Measurements from ENCODE around the gene GTF2IRD2. TPM values are rescaled to one million over a fixed set of nuclear protein-coding genes. Genes with fewer than 3 reads are reported as not detected.
"Not testable (repeated sequence)": the region's sequence is repeated elsewhere in the genome, so short reads cannot be mapped to it uniquely, and the experiment has no call there.

Gene GTF2IRD2
- total RNA-seq, 1 donor: 17.0 TPM

DNA sequence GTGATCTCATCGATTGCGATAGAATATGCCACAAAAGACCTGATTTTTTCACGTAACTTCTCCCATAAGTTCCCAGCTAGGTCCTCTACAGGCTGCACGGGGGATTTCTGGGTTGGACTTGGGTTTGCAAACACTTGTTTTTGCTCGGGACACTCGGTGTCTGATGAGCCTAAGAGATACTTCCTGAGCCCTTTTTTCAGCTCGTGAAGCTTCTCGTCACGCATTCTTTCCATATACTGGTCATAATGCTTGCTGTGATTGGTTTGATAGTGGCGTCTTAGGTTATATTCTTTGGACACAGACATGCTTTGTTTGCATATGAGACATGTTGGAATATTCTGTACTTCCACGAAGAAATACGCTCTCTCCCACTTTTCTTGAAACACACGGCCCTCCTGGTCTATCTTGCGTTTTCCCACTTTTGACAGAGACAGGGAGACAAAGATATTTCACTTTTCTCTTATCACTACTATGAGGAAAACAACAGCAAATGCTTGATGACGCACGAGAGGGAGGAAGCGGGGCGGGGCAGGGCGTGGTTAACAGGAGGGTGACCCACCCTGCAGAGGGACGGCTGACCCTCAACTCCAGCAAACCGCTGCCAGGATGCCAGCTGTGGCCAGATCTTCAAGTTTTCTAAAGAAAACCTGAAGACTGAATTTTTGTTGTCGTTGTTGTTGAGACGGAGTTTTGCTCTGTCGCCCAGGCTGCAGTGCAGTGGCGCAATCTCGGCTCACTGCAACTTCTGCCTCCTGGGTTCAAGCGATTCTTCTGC, 53.4 kb downstream of the GTF2IRD2 start:
- H3K4me2 ChIP-seq (ENCODE audit: insufficient read depth, low read length); H3K79me2 ChIP-seq (ENCODE audit: insufficient read depth, low read length); H3K36me3 ChIP-seq (ENCODE audit: insufficient read depth, low read length); H2AFZ ChIP-seq (ENCODE audit: low read length); H3K9me3 ChIP-seq (ENCODE audit: low read depth, low read length); H3K4me1 ChIP-seq (ENCODE audit: insufficient read depth, low read length); H3K4me3 ChIP-seq (ENCODE audit: insufficient read depth, low read length); DNase-seq (ENCODE audit: insufficient read length, low spot score, missing footprints); H4K20me1 ChIP-seq (ENCODE audit: insufficient read depth, low read length); H3K27me3 ChIP-seq (ENCODE audit: insufficient read depth, low read length); H3K27ac ChIP-seq (ENCODE audit: low read depth, low read length): not testable (repeated sequence)

- H4K20me1 ChIP-seq (ENCODE audit: insufficient read depth, low read length); H3K27ac ChIP-seq (ENCODE audit: low read depth, low read length); H3K4me3 ChIP-seq (ENCODE audit: insufficient read depth, low read length); H3K4me2 ChIP-seq (ENCODE audit: insufficient read depth, low read length); H3K79me2 ChIP-seq (ENCODE audit: insufficient read depth, low read length); H3K36me3 ChIP-seq (ENCODE audit: insufficient read depth, low read length); H3K9me3 ChIP-seq (ENCODE audit: low read depth, low read length); H2AFZ ChIP-seq (ENCODE audit: low read length); H3K27me3 ChIP-seq (ENCODE audit: insufficient read depth, low read length); DNase-seq (ENCODE audit: insufficient read length, low spot score, missing footprints); H3K4me1 ChIP-seq (ENCODE audit: insufficient read depth, low read length): not testable (repeated sequence)
These were observed 62.1 kb downstream of the GTF2IRD2 start for GRCh38 chr7:74789200-74789736.

DNA sequence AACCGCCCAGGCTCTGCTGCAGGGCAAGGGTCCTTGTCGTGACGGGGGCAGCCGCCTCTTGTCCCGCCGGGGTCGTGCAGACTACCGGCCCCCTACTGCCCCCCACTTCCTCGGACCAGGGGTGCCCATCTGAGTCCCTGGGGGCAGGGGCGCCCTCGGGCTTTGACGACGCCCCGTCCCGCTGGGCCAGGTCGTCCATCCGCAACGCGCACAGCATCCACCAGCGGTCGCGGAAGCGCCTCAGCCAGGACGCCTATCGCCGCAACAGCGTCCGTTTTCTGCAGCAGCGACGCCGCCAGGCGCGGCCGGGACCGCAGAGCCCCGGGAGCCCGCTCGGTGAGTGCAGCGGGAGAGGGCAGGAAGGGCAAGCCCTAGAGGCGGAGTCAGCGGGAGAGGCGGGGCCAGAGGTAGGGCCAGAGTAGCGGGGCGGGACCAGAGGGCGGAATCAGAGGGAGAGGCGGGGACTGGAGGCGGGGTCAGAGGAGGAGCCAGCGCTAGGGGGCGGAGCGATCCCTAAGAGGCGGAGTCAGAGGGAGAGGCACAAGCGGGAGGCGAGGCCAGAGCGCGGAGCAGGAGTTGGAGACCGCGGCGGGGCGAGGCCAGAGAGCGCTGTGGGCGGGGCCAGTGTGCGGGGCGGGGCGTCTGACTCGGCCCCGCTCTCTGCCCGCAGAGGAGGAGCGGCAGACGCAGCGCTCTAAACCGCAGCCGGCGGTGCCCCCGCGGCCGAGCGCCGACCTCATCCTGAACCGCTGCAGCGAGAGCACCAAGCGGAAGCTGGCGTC, 62.8 kb downstream of the GTF2IRD2 start:
- H3K9me3 ChIP-seq (ENCODE audit: low read depth, low read length); H3K27ac ChIP-seq (ENCODE audit: low read depth, low read length); H3K27me3 ChIP-seq (ENCODE audit: insufficient read depth, low read length); H3K4me1 ChIP-seq (ENCODE audit: insufficient read depth, low read length); DNase-seq (ENCODE audit: insufficient read length, low spot score, missing footprints); H3K36me3 ChIP-seq (ENCODE audit: insufficient read depth, low read length); H3K4me2 ChIP-seq (ENCODE audit: insufficient read depth, low read length); H2AFZ ChIP-seq (ENCODE audit: low read length); H4K20me1 ChIP-seq (ENCODE audit: insufficient read depth, low read length); H3K79me2 ChIP-seq (ENCODE audit: insufficient read depth, low read length): not testable (repeated sequence)
- peak overlapping the region; percentile 40 for H3K4me3 ChIP-seq (ENCODE audit: insufficient read depth, low read length)

GRCh38 chr7:74783595-74783994, 67.8 kb downstream of the GTF2IRD2 start:
- H3K36me3 ChIP-seq (ENCODE audit: insufficient read depth, low read length); H4K20me1 ChIP-seq (ENCODE audit: insufficient read depth, low read length); H3K9me3 ChIP-seq (ENCODE audit: low read depth, low read length); H3K27me3 ChIP-seq (ENCODE audit: insufficient read depth, low read length); H3K27ac ChIP-seq (ENCODE audit: low read depth, low read length); H2AFZ ChIP-seq (ENCODE audit: low read length); DNase-seq (ENCODE audit: insufficient read length, low spot score, missing footprints); H3K79me2 ChIP-seq (ENCODE audit: insufficient read depth, low read length); H3K4me1 ChIP-seq (ENCODE audit: insufficient read depth, low read length); H3K4me2 ChIP-seq (ENCODE audit: insufficient read depth, low read length); H3K4me3 ChIP-seq (ENCODE audit: insufficient read depth, low read length): not testable (repeated sequence)

GRCh38 chr7:74781746-74782145, 69.7 kb downstream of the GTF2IRD2 start:
- not testable (repeated sequence) for H3K9me3 ChIP-seq (ENCODE audit: low read depth, low read length); DNase-seq (ENCODE audit: insufficient read length, low spot score, missing footprints); H3K79me2 ChIP-seq (ENCODE audit: insufficient read depth, low read length); H2AFZ ChIP-seq (ENCODE audit: low read length); H3K4me2 ChIP-seq (ENCODE audit: insufficient read depth, low read length); H4K20me1 ChIP-seq (ENCODE audit: insufficient read depth, low read length); H3K27ac ChIP-seq (ENCODE audit: low read depth, low read length); H3K4me3 ChIP-seq (ENCODE audit: insufficient read depth, low read length); H3K4me1 ChIP-seq (ENCODE audit: insufficient read depth, low read length); H3K27me3 ChIP-seq (ENCODE audit: insufficient read depth, low read length); H3K36me3 ChIP-seq (ENCODE audit: insufficient read depth, low read length)

DNA sequence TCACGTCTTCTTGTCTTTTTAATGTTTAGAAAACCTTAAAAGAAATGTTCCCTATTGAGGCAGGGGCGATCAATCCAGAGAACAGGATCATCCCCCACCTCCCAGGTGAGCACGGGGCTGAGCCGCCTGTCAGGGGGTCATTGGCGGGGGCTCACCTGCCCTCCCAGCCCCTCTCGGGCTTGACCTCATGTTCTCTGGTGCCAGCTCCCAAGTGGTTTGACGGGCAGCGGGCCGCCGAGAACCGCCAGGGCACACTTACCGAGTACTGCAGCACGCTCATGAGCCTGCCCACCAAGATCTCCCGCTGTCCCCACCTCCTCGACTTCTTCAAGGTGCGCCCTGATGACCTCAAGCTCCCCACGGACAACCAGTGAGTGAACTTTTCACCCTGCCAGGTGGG, 72.4 kb downstream of the GTF2IRD2 start:
- not testable (repeated sequence) for DNase-seq (ENCODE audit: insufficient read length, low spot score, missing footprints); H3K27ac ChIP-seq (ENCODE audit: low read depth, low read length); H3K9me3 ChIP-seq (ENCODE audit: low read depth, low read length); H3K4me3 ChIP-seq (ENCODE audit: insufficient read depth, low read length); H3K4me2 ChIP-seq (ENCODE audit: insufficient read depth, low read length); H4K20me1 ChIP-seq (ENCODE audit: insufficient read depth, low read length); H2AFZ ChIP-seq (ENCODE audit: low read length); H3K79me2 ChIP-seq (ENCODE audit: insufficient read depth, low read length); H3K4me1 ChIP-seq (ENCODE audit: insufficient read depth, low read length); H3K36me3 ChIP-seq (ENCODE audit: insufficient read depth, low read length); H3K27me3 ChIP-seq (ENCODE audit: insufficient read depth, low read length)

DNA sequence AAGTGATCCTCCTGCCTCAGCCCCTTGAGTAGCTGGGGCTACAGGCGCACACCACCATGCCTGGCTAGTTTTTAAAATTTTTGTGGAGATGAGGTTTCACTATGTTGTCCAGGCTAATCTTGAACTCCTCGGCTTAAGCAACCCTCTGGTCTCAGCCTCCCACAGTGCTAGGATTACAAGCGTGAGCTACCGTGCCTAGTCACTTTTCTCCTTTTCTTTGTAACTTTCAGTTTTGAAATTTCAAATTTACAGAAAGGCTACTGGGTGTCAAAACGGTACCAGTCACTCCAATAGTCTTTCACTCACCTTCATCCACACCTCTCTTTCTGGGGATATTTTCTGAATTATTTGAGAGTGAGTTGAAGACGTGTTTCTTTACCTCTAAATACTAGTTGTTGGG, 76.3 kb downstream of the GTF2IRD2 start:
- not testable (repeated sequence) for H3K36me3 ChIP-seq (ENCODE audit: insufficient read depth, low read length); H3K79me2 ChIP-seq (ENCODE audit: insufficient read depth, low read length); H3K27me3 ChIP-seq (ENCODE audit: insufficient read depth, low read length); H2AFZ ChIP-seq (ENCODE audit: low read length); H4K20me1 ChIP-seq (ENCODE audit: insufficient read depth, low read length); DNase-seq (ENCODE audit: insufficient read length, low spot score, missing footprints); H3K4me3 ChIP-seq (ENCODE audit: insufficient read depth, low read length); H3K4me2 ChIP-seq (ENCODE audit: insufficient read depth, low read length); H3K27ac ChIP-seq (ENCODE audit: low read depth, low read length); H3K4me1 ChIP-seq (ENCODE audit: insufficient read depth, low read length); H3K9me3 ChIP-seq (ENCODE audit: low read depth, low read length)

DNA sequence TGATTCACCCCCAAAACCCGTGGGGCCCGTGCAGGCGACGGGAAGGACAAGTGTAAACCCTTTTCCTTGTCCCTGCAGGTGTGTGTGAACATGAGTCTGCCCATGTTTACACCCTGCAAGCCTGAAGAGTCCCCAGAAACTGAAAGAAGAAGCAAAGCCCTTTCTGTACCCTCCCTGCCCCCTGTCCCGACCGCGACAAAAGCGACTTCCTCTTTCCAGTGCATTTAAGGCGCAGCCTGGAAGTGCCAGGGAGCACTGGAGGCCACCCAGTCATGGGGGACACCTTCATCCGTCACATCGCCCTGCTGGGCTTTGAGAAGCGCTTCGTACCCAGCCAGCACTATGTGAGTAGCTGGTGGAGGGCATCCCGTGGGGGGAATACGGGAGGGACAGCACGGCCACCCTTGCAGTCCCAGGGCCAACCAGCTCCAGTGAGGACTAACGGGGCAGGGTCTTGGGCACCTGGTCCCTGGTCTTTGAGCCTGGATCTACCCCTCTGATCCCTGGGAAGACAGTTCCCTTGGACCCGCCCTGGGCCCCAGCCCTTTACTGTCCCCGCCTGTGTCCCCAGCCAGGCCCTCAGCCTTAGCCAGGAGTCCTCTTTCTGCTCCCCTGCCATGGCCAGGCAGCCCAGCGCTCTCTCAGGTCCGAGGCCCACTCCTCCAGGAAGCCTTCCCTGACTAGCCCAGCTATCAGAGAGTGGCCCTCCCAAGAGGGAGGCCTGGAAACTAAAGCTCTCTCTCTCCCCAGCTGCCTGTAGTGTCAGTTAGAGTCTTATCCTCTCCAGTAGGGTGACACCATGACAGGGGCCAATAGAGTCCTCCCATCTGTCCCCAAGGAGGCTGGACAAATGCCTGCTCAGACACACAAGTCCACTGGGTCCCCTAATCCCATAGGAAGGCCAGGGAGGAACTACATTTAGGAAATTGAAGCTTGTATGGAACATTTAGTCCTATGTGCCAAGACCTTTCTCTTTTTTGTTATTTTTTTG, 77.3 kb downstream of the GTF2IRD2 start, which contains the start of gene NCF1:
NCF1 (plus strand) TSS at position 252 of the 991 bp plus-strand sequence; CDS start at position 273, 21 bp downstream.
- not testable (repeated sequence) for H3K27ac ChIP-seq (ENCODE audit: low read depth, low read length); H3K27me3 ChIP-seq (ENCODE audit: insufficient read depth, low read length)

More for the DNA sequence above, 77.3 kb downstream of the GTF2IRD2 start, which contains the start of gene NCF1:
- H3K79me2 ChIP-seq (ENCODE audit: insufficient read depth, low read length); DNase-seq (ENCODE audit: insufficient read length, low spot score, missing footprints); H3K4me2 ChIP-seq (ENCODE audit: insufficient read depth, low read length); H3K36me3 ChIP-seq (ENCODE audit: insufficient read depth, low read length); H2AFZ ChIP-seq (ENCODE audit: low read length); H3K4me1 ChIP-seq (ENCODE audit: insufficient read depth, low read length); H3K9me3 ChIP-seq (ENCODE audit: low read depth, low read length); H4K20me1 ChIP-seq (ENCODE audit: insufficient read depth, low read length); H3K4me3 ChIP-seq (ENCODE audit: insufficient read depth, low read length): not testable (repeated sequence)

Measured in osteoblast (primary cell).